Measurements from ENCODE around the gene KLK12. TPM values are rescaled to one million over a fixed set of nuclear protein-coding genes. Genes with fewer than 3 reads are reported as not detected.

KLK12 gene
- total RNA-seq, 6 experiments from 2014 or later = not detected

DNA sequence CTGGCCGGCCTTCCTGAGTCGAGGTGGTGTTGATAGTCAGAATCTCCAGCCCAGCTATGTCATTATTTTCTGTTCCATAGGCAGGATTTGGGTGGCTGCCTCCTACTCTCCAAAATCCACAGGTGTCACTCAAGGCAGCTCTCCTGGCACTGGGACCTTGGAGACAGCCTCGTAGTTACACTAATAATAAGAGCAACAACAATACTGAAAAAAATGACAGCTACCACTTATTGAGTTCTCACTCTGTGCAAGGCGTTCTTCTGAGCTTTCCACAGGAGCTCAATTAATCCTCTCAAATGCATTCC lies 12.2 kb upstream of the KLK12 start:
- 6% methylated on average over 4 of the region's 4 CpGs for WGBS (ENCODE audit: insufficient coverage, low coverage, low lambda C conversion rate, missing lambda C conversion rate)
- H3K9me3 ChIP-seq = no peaks in the 10 kb centered on the region

DNA sequence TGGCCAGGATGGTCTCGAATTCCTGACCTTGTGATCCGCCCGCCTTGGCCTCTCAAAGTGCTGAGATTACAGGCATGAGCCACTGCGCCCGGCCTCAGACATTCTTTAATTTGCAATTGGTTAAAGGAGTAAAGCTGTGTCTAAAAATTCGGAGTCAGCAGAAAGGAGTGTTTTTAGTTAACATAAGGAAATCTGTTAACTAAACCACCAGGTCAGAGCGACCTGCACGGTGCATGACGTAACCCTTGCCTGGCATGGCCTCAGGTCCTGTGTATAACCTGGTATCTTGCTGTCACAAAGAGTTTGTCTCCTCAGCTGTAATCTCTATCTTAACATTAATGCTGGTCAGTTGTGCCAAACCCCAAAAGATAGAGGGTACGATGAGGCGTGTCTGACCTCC lies 9.5 kb upstream of the KLK12 start:
- DNase-seq (no peak), ATAC-seq (no peak)
- Histone ChIP-seq H3K27me3 (no peaks in the 10 kb centered on the region), H3K4me1 (no peaks in the 10 kb centered on the region), H3K27ac (no peak overlapping the region), H3K9me3 (no peaks in the 10 kb centered on the region), H3K36me3 (no peaks in the 10 kb centered on the region), H3K4me3 (no peak overlapping the region)
- 78% methylated on average over 11 of the region's 11 CpGs for WGBS (ENCODE audit: insufficient coverage, low coverage, low lambda C conversion rate, missing lambda C conversion rate)
- intact Hi-C loops (cut with DNase I) = no loop called here
- no peak for TF ChIP-seq POLR2A (IDR thresholded peaks at IDR 0.05)
- TF ChIP-seq, protein P1, sequence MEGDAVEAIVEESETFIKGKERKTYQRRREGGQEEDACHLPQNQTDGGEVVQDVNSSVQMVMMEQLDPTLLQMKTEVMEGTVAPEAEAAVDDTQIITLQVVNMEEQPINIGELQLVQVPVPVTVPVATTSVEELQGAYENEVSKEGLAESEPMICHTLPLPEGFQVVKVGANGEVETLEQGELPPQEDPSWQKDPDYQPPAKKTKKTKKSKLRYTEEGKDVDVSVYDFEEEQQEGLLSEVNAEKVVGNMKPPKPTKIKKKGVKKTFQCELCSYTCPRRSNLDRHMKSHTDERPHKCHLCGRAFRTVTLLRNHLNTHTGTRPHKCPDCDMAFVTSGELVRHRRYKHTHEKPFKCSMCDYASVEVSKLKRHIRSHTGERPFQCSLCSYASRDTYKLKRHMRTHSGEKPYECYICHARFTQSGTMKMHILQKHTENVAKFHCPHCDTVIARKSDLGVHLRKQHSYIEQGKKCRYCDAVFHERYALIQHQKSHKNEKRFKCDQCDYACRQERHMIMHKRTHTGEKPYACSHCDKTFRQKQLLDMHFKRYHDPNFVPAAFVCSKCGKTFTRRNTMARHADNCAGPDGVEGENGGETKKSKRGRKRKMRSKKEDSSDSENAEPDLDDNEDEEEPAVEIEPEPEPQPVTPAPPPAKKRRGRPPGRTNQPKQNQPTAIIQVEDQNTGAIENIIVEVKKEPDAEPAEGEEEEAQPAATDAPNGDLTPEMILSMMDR (IDR thresholded peaks at IDR 0.05) = no peak

More for the DNA sequence above, 12.2 kb upstream of the KLK12 start:
- Histone ChIP-seq H3K36me3 (no peaks in the 10 kb centered on the region), H3K4me3 (no peak overlapping the region), H3K4me1 (no peaks in the 10 kb centered on the region), H3K27ac (no peak overlapping the region), H3K27me3 (no peaks in the 10 kb centered on the region)
- DNase-seq (no peak), ATAC-seq (no peak)
- TF ChIP-seq POLR2A (IDR thresholded peaks at IDR 0.05) = no peak
- TF ChIP-seq, protein P1 (IDR thresholded peaks at IDR 0.05) = no peak
- intact Hi-C loops (cut with DNase I) = no loop called here

DNA sequence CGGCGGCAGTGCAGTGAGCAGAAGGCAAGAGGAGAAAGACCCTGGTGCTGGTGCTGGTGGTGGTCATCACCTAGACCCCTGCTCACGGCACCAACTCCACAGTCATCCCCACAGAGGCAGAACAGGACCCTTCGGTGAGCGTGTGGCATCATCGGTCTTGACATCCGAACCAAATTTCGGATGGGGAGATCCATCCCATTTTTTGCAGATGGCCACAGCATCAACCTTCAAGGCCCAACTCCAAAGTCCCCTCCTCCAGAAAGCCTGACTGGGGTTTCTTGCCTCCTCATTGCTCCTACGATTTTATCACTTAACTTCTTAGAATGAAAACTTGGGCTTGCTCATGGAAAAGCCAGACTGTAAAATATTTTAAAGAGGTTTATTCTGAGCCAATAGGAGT lies 8.7 kb upstream of the KLK12 start:
- Histone ChIP-seq H3K4me1 (no peaks in the 10 kb centered on the region), H3K27me3 (no peaks in the 10 kb centered on the region), H3K4me3 (no peak overlapping the region), H3K9me3 (no peaks in the 10 kb centered on the region), H3K36me3 (no peaks in the 10 kb centered on the region), H3K27ac (no peak overlapping the region)
- ATAC-seq (no peak), DNase-seq (no peak)
- TF ChIP-seq, protein P1 (IDR thresholded peaks at IDR 0.05) = no peak
- TF ChIP-seq POLR2A (IDR thresholded peaks at IDR 0.05) = no peak
- WGBS (ENCODE audit: insufficient coverage, low coverage, low lambda C conversion rate, missing lambda C conversion rate) = 67% methylated on average over 6 of the region's 9 CpGs
- intact Hi-C loops (cut with DNase I) = no loop called here

DNA sequence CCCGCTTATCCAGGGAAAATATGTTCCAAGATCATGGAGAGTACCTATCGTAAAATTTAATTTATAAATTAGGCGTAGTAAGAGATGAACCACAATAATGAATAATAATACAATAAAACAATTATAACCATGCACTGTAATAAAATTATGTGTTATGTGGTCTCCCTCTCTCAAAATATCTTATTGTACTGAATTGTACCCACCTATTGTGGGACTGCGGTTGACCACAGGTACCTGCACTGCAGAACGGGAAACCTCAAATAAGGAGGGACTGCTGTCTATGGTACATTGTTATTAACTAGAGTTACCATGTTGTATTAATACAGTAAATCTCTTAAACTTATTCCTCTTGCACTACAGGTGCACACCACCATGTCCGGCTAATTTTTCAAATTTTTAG lies 5.3 kb upstream of the KLK12 start:
- WGBS (ENCODE audit: insufficient coverage, low coverage, low lambda C conversion rate, missing lambda C conversion rate) = 73% methylated on average over 6 of the region's 6 CpGs
- ATAC-seq (no peak), DNase-seq (no peak)
- no peaks in the 10 kb centered on the region for H3K36me3 ChIP-seq
- H3K9me3 ChIP-seq = no peaks in the 10 kb centered on the region
- intact Hi-C loops (cut with DNase I) = no loop called here
- TF ChIP-seq POLR2A (IDR thresholded peaks at IDR 0.05) = no peak
- TF ChIP-seq, protein P1 (IDR thresholded peaks at IDR 0.05) = no peak
- no peaks in the 10 kb centered on the region for H3K4me1 ChIP-seq
- no peak overlapping the region for H3K27ac ChIP-seq
- H3K27me3 ChIP-seq = no peaks in the 10 kb centered on the region
- H3K4me3 ChIP-seq = no peak overlapping the region

DNA sequence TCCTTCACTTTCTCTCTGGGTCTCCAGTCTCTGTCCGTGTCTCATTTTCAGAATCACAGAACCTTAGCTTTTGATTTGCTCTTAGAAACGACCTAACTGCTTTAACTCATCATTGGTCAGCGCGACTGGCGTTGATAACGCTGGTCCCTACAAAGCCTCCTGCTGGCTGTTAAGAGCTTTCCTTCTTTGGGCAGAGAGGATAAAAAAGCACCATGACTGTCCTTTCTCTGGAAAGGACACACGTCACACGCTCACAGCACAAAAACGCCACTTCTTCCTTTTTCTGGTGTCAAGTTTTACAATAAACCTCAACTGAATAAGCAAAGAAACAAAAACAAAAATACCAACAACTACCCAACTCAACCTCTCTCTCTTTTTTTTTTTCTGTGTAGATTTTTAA lies 1.7 kb upstream of the KLK12 start:
- no peak overlapping the region for H3K4me3 ChIP-seq
- intact Hi-C loops (cut with DNase I) = no loop called here

More for the DNA sequence above, 1.7 kb upstream of the KLK12 start:
- H3K9me3 ChIP-seq = no peaks in the 10 kb centered on the region
- no peaks in the 10 kb centered on the region for H3K36me3 ChIP-seq
- ATAC-seq (no peak), DNase-seq (no peak)
- H3K4me1 ChIP-seq = no peaks in the 10 kb centered on the region
- H3K27me3 ChIP-seq = no peaks in the 10 kb centered on the region
- no peak overlapping the region for H3K27ac ChIP-seq
- WGBS (ENCODE audit: insufficient coverage, low coverage, low lambda C conversion rate, missing lambda C conversion rate) = 31% methylated on average over 9 of the region's 9 CpGs
- TF ChIP-seq, protein P1 (IDR thresholded peaks at IDR 0.05) = no peak
- TF ChIP-seq POLR2A (IDR thresholded peaks at IDR 0.05) = no peak

All from right lobe of liver (tissue), 6 donors.